ENCODE data around the gene ADD3.

GRCh38 chr10:110109511-110109910 lies 101.7 kb downstream of the ADD3 start:
- TF ChIP-seq, protein P1, sequence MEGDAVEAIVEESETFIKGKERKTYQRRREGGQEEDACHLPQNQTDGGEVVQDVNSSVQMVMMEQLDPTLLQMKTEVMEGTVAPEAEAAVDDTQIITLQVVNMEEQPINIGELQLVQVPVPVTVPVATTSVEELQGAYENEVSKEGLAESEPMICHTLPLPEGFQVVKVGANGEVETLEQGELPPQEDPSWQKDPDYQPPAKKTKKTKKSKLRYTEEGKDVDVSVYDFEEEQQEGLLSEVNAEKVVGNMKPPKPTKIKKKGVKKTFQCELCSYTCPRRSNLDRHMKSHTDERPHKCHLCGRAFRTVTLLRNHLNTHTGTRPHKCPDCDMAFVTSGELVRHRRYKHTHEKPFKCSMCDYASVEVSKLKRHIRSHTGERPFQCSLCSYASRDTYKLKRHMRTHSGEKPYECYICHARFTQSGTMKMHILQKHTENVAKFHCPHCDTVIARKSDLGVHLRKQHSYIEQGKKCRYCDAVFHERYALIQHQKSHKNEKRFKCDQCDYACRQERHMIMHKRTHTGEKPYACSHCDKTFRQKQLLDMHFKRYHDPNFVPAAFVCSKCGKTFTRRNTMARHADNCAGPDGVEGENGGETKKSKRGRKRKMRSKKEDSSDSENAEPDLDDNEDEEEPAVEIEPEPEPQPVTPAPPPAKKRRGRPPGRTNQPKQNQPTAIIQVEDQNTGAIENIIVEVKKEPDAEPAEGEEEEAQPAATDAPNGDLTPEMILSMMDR (IDR thresholded peaks at IDR 0.05), result no peak
- TF ChIP-seq ZFX (IDR thresholded peaks at IDR 0.05; ENCODE audit: borderline replicate concordance), result no peak
